Measurements from ENCODE around the gene TMEM30A. TPM values are rescaled to one million over a fixed set of nuclear protein-coding genes. Genes with fewer than 3 reads are reported as not detected.

Gene TMEM30A
- total RNA-seq, 2 donors from 2014 or later: 47.7 to 59.4 TPM

- no peak for TF ChIP-seq CTCF (conservative IDR thresholded peaks at IDR 0.05)
- Mint-ChIP-seq H3K9me3 (no peaks in the 10 kb centered on the region), H3K4me1 (peaks cover 33% of the 10 kb centered on the region), H3K27me3 (ENCODE audit: insufficient read depth) (no peaks in the 10 kb centered on the region), H3K4me3 (no peak overlapping the region), H3K27ac (no peak overlapping the region), H3K36me3 (ENCODE audit: low read depth) (no peaks in the 10 kb centered on the region)
- H3K9ac ChIP-seq (ENCODE audit: extremely low read depth, low read length, poor library complexity, severe bottlenecking): no peak overlapping the region
- H3K4me3 ChIP-seq (ENCODE audit: low read length): no peak overlapping the region
- 100% methylated on average over 1 of the region's 1 CpG; no CpG with 5 or more reads in 1 of the 2 experiments for WGBS, 2 experiments (ENCODE audit: insufficient coverage in 1 of 2, insufficient read length in 1 of 2)
- no peak overlapping the region for H3K27ac ChIP-seq (ENCODE audit: low read depth, low read length)
- no peaks in the 10 kb centered on the region for H3K27me3 ChIP-seq (ENCODE audit: control insufficient read depth, insufficient read depth, low read length, poor library complexity, severe bottlenecking)
- H3K36me3 ChIP-seq (ENCODE audit: control insufficient read depth, insufficient read depth, low read length): no peaks in the 10 kb centered on the region
- peaks cover 7% of the 10 kb centered on the region for H3K4me1 ChIP-seq (ENCODE audit: control insufficient read depth, insufficient read depth, low read length)
- no peak for DNase-seq
- H3K9me3 ChIP-seq (ENCODE audit: control insufficient read depth, low read length): no peaks in the 10 kb centered on the region
Observed at GRCh38 chr6:75329703-75330102, 45.1 kb upstream of the TMEM30A start.

- Histone ChIP-seq H3K4me3 (ENCODE audit: low read length) (no peak overlapping the region), H3K9me3 (ENCODE audit: control insufficient read depth, low read length) (no peaks in the 10 kb centered on the region), H3K27me3 (ENCODE audit: control insufficient read depth, insufficient read depth, low read length, poor library complexity, severe bottlenecking) (no peaks in the 10 kb centered on the region), H3K27ac (ENCODE audit: low read depth, low read length) (no peak overlapping the region), H3K4me1 (ENCODE audit: control insufficient read depth, insufficient read depth, low read length) (no peaks in the 10 kb centered on the region), H3K9ac (ENCODE audit: extremely low read depth, low read length, poor library complexity, severe bottlenecking) (no peak overlapping the region), H3K36me3 (ENCODE audit: control insufficient read depth, insufficient read depth, low read length) (no peaks in the 10 kb centered on the region)
- TF ChIP-seq CTCF (conservative IDR thresholded peaks at IDR 0.05): no peak
- Mint-ChIP-seq H3K9me3 (peaks cover 4% of the 10 kb centered on the region), H3K4me1 (peaks cover 17% of the 10 kb centered on the region), H3K36me3 (ENCODE audit: low read depth) (no peaks in the 10 kb centered on the region), H3K27me3 (ENCODE audit: insufficient read depth) (no peaks in the 10 kb centered on the region), H3K27ac (no peak overlapping the region), H3K4me3 (no peak overlapping the region)
- 92% methylated on average over 1 of the region's 1 CpG; no CpG with 5 or more reads in 1 of the 2 experiments for WGBS, 2 experiments (ENCODE audit: insufficient coverage in 1 of 2, insufficient read length in 1 of 2)
- DNase-seq: no peak
Observed at GRCh38 chr6:75327807-75328206, 43.2 kb upstream of the TMEM30A start.

- Mint-ChIP-seq H3K36me3 (ENCODE audit: low read depth) (no peaks in the 10 kb centered on the region), H3K27me3 (ENCODE audit: insufficient read depth) (no peaks in the 10 kb centered on the region), H3K9me3 (peaks cover 4% of the 10 kb centered on the region), H3K4me3 (no peak overlapping the region), H3K4me1 (peaks cover 8% of the 10 kb centered on the region), H3K27ac (no peak overlapping the region)
- H3K4me3 ChIP-seq (ENCODE audit: low read length): no peak overlapping the region
- no peaks in the 10 kb centered on the region for H3K4me1 ChIP-seq (ENCODE audit: control insufficient read depth, insufficient read depth, low read length)
- DNase-seq: no peak
- H3K9ac ChIP-seq (ENCODE audit: extremely low read depth, low read length, poor library complexity, severe bottlenecking): no peak overlapping the region
- H3K36me3 ChIP-seq (ENCODE audit: control insufficient read depth, insufficient read depth, low read length): no peaks in the 10 kb centered on the region
- TF ChIP-seq CTCF (conservative IDR thresholded peaks at IDR 0.05): no peak
- H3K27me3 ChIP-seq (ENCODE audit: control insufficient read depth, insufficient read depth, low read length, poor library complexity, severe bottlenecking): no peaks in the 10 kb centered on the region
- WGBS, 2 experiments (ENCODE audit: insufficient coverage in 1 of 2, insufficient read length in 1 of 2): 44 to 61% methylated on average over 2 of the region's 2 CpGs
- H3K27ac ChIP-seq (ENCODE audit: low read depth, low read length): no peak overlapping the region
- no peaks in the 10 kb centered on the region for H3K9me3 ChIP-seq (ENCODE audit: control insufficient read depth, low read length)
Observed at GRCh38 chr6:75326557-75327258, 42.1 kb upstream of the TMEM30A start.

All from endodermal cell (in vitro differentiated cells).